Peyer's patch (tissue), 4 donors: ENCODE data around the gene TMOD1.

ENCODE experiments used
- POLR2A ChIP-seq, 2 donors: fragments of 450-650 bp; IDR thresholded peaks; one replicate each; pipeline ENCODE4 v1.5.1; 2017; ENCODE audit warnings: antibody characterized with exemption in 2 of 2, mild to moderate bottlenecking in 2 of 2, moderate library complexity in 2 of 2
- TF ChIP-seq, protein P1 (sequence below), 6 experiments: fragments of 450-650 bp in 4 of 6; fragments of 200-600 bp in 2 of 6; sonication (generic) in 1 of 6; IDR thresholded peaks; one replicate each; pipeline ENCODE4 v1.5.1; 2017 to 2019; ENCODE audit warnings: antibody characterized with exemption in 6 of 6, mild to moderate bottlenecking in 3 of 6, moderate library complexity in 1 of 6

DNA sequence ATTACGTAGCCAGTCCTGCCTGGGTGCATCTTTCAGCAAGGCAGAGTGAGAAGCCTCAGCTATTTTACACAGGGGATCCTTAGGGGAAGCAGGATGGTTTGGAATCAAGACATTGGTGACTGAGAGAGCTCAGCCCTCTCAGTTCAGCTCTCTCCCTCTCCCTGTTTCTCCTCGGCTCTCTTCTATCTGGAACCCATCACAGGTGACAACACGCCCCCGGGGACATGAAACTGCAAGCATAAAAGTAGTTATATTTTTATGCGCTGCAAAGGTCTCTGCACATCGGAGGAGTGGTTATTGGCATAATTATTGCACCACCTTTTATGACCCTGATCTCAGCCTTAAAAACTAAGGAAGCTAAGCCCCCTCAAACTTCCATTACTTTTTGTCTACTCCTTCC lies 14.2 kb downstream of the TMOD1 start:
- no peak for TF ChIP-seq POLR2A (IDR thresholded peaks at IDR 0.05)
- TF ChIP-seq, protein P1, sequence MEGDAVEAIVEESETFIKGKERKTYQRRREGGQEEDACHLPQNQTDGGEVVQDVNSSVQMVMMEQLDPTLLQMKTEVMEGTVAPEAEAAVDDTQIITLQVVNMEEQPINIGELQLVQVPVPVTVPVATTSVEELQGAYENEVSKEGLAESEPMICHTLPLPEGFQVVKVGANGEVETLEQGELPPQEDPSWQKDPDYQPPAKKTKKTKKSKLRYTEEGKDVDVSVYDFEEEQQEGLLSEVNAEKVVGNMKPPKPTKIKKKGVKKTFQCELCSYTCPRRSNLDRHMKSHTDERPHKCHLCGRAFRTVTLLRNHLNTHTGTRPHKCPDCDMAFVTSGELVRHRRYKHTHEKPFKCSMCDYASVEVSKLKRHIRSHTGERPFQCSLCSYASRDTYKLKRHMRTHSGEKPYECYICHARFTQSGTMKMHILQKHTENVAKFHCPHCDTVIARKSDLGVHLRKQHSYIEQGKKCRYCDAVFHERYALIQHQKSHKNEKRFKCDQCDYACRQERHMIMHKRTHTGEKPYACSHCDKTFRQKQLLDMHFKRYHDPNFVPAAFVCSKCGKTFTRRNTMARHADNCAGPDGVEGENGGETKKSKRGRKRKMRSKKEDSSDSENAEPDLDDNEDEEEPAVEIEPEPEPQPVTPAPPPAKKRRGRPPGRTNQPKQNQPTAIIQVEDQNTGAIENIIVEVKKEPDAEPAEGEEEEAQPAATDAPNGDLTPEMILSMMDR (IDR thresholded peaks at IDR 0.05) = no peak
